Measurements from ENCODE around the gene FHOD1.
A peak's percentile ranks its signal among the peaks of the same experiment; 100 is the strongest.

The FHOD1 gene

DNA sequence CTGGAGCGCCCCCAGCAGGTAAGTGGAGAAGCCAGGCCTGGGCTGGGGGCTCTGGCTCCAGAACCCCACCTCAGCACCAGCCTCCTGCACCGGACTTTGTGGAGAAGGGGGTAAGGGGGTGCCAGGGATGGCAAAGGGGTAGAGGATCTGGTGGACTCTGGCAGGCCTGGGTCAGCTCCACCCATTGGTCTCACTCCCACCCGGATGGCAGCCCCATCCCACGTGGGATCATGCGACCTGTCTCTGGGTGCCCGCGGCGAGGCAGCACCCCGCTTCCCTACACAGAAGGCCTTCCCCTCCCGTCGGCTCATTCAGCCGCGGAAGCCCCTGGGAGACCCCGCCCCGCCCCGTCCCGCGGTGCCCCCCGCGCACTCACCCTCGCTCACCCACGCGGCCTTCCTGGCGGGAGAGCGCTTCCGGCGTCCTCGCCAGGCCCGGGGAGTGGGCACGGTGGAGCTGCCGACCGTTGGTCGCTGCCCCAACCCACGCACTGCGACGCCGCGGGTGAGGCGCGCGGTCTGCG lies 31.6 kb upstream of the FHOD1 start:
- no CpG with 5 or more reads among the region's 42 CpGs for WGBS, 2 donors (ENCODE audit: extremely low coverage in 2 of 2, insufficient read length in 2 of 2, insufficient replicate concordance in 1 of 2)
- Histone ChIP-seq H3K4me3 (ENCODE audit: low read length in 2 of 2) (peak overlapping the region; percentile 23 to 76), H2AK5ac (ENCODE audit: low read depth, low read length) (no peak overlapping the region), H3K4me2 (ENCODE audit: insufficient read depth, low read length, poor library complexity, severe bottlenecking) (peak overlapping the region; percentile 54), H3K4ac (ENCODE audit: low read length) (no peak overlapping the region), H3K23ac (ENCODE audit: low read depth, low read length, poor library complexity) (peak overlapping the region; percentile 37), H3K14ac (ENCODE audit: low read length) (peak overlapping the region; percentile 98), H2BK5ac (ENCODE audit: low read length) (no peak overlapping the region), H3K9ac (ENCODE audit: low read depth, low read length, poor library complexity) (peak overlapping the region; percentile 75), H2BK120ac (ENCODE audit: low read depth, low read length) (no peak overlapping the region), H4K8ac (ENCODE audit: low read depth, low read length) (no peak overlapping the region), H3K27ac (replicated peaks; ENCODE audit: low read length) (no peak overlapping the region), H3K36me3 (replicated peaks in 1 of 2; ENCODE audit: control insufficient read depth in 2 of 2, insufficient read depth in 2 of 2, low read length in 2 of 2) (no peaks in the 10 kb centered on the region), H2AFZ (ENCODE audit: low read length) (peak overlapping the region; percentile 82), H3K18ac (ENCODE audit: low read length) (peak overlapping the region; percentile 94), H2BK12ac (ENCODE audit: low read length) (no peak overlapping the region), H3K9me3 (replicated peaks in 1 of 2; ENCODE audit: control insufficient read depth in 2 of 2, insufficient read depth in 1 of 2, low read depth in 1 of 2, low read length in 2 of 2) (no peaks in the 10 kb centered on the region), H3K79me1 (ENCODE audit: low read depth, low read length) (no peaks in the 10 kb centered on the region), H3K27me3 (ENCODE audit: control insufficient read depth in 3 of 3, insufficient read depth in 3 of 3, low read depth in 1 of 3, low read length in 3 of 3) (peaks cover 0 to 65% (median 11%) of the 10 kb centered on the region in 3 experiments), H4K91ac (ENCODE audit: low read depth, low read length, poor library complexity) (no peak overlapping the region), H3K4me1 (ENCODE audit: control insufficient read depth in 2 of 2, insufficient read depth in 1 of 2, low read depth in 1 of 2, low read length in 2 of 2) (no peaks in the 10 kb centered on the region), H2BK15ac (ENCODE audit: low read length) (peak overlapping the region; percentile 10)
- DNase-seq (ENCODE audit: low spot score) = no peak

- Histone ChIP-seq H2AFZ (ENCODE audit: low read length) (no peak overlapping the region), H3K27me3 (ENCODE audit: control insufficient read depth in 3 of 3, insufficient read depth in 3 of 3, low read depth in 1 of 3, low read length in 3 of 3) (peaks cover 0 to 60% (median 11%) of the 10 kb centered on the region in 3 experiments), H3K4me3 (ENCODE audit: low read length in 2 of 2) (no peak overlapping the region), H3K36me3 (replicated peaks in 1 of 2; ENCODE audit: control insufficient read depth in 2 of 2, insufficient read depth in 2 of 2, low read length in 2 of 2) (no peaks in the 10 kb centered on the region), H3K4me1 (ENCODE audit: control insufficient read depth in 2 of 2, insufficient read depth in 1 of 2, low read depth in 1 of 2, low read length in 2 of 2) (no peaks in the 10 kb centered on the region), H4K8ac (ENCODE audit: low read depth, low read length) (no peak overlapping the region), H3K9ac (ENCODE audit: low read depth, low read length, poor library complexity) (no peak overlapping the region), H3K18ac (ENCODE audit: low read length) (no peak overlapping the region), H3K23ac (ENCODE audit: low read depth, low read length, poor library complexity) (no peak overlapping the region), H2BK15ac (ENCODE audit: low read length) (no peak overlapping the region), H3K4ac (ENCODE audit: low read length) (no peak overlapping the region), H4K91ac (ENCODE audit: low read depth, low read length, poor library complexity) (no peak overlapping the region), H3K4me2 (ENCODE audit: insufficient read depth, low read length, poor library complexity, severe bottlenecking) (peak overlapping the region; percentile 54), H3K14ac (ENCODE audit: low read length) (no peak overlapping the region), H3K9me3 (replicated peaks in 1 of 2; ENCODE audit: control insufficient read depth in 2 of 2, insufficient read depth in 1 of 2, low read depth in 1 of 2, low read length in 2 of 2) (no peaks in the 10 kb centered on the region), H3K27ac (replicated peaks; ENCODE audit: low read length) (no peak overlapping the region), H2BK5ac (ENCODE audit: low read length) (no peak overlapping the region), H2BK120ac (ENCODE audit: low read depth, low read length) (no peak overlapping the region), H2AK5ac (ENCODE audit: low read depth, low read length) (peak overlapping the region; percentile 12), H3K79me1 (ENCODE audit: low read depth, low read length) (no peaks in the 10 kb centered on the region), H2BK12ac (ENCODE audit: low read length) (no peak overlapping the region)
- no peak for DNase-seq (ENCODE audit: low spot score)
- no CpG with 5 or more reads among the region's 13 CpGs for WGBS, 2 donors (ENCODE audit: extremely low coverage in 2 of 2, insufficient read length in 2 of 2, insufficient replicate concordance in 1 of 2)
Measured at GRCh38 chr16:67277999-67278772, 30.9 kb upstream of the FHOD1 start.

DNA sequence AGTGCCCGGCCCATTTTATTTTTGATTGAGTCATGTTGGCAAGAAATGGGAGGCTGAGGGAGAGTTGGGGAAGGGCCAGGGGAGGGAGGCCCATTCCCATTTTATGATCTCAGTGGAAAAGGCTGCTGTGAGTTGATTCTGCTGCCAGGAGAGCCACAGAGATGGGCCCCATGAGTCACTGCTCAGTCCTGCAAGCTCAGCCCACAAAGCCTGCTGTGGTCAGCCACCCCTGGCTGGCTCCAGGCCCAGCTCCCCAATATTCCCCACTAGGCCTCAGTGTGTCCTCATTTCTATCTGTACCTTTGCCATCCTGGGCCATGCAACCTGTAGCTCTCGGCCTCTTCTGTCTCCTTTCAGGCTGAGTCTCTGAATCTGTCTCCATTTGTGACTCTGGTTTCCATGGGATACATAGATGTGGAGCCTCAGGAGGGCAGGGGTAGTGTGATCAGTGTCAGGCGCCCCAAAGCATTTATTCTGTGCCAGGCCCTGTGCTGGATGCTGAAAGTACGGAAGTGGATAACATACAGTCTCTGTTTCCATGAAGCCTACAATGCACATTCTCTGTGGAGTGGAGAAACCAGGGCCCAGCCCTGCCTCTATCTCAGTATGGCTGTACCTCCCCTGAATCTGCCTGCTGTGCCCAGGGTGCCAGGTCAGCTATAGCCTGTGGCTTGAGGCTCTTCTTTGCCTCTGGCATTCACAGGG lies 30.2 kb upstream of the FHOD1 start:
- peak overlapping the region; percentile 12 for H2AK5ac ChIP-seq (ENCODE audit: low read depth, low read length)
- no peak overlapping the region for H3K4ac ChIP-seq (ENCODE audit: low read length)
- H3K27ac ChIP-seq (replicated peaks; ENCODE audit: low read length) = no peak overlapping the region
- H3K14ac ChIP-seq (ENCODE audit: low read length) = no peak overlapping the region
- H2BK12ac ChIP-seq (ENCODE audit: low read length) = no peak overlapping the region
- H3K4me2 ChIP-seq (ENCODE audit: insufficient read depth, low read length, poor library complexity, severe bottlenecking) = no peak overlapping the region
- no peak overlapping the region for H3K9ac ChIP-seq (ENCODE audit: low read depth, low read length, poor library complexity)
- H3K9me3 ChIP-seq (replicated peaks in 1 of 2; ENCODE audit: control insufficient read depth in 2 of 2, insufficient read depth in 1 of 2, low read depth in 1 of 2, low read length in 2 of 2) = no peaks in the 10 kb centered on the region
- no peaks in the 10 kb centered on the region for H3K36me3 ChIP-seq (replicated peaks in 1 of 2; ENCODE audit: control insufficient read depth in 2 of 2, insufficient read depth in 2 of 2, low read length in 2 of 2)
- no peaks in the 10 kb centered on the region for H3K4me1 ChIP-seq (ENCODE audit: control insufficient read depth in 2 of 2, insufficient read depth in 1 of 2, low read depth in 1 of 2, low read length in 2 of 2)
- no peak overlapping the region for H4K8ac ChIP-seq (ENCODE audit: low read depth, low read length)
- H2BK5ac ChIP-seq (ENCODE audit: low read length) = no peak overlapping the region
- no peak overlapping the region for H3K23ac ChIP-seq (ENCODE audit: low read depth, low read length, poor library complexity)
- peaks cover 0 to 53% (median 11%) of the 10 kb centered on the region in 3 experiments for H3K27me3 ChIP-seq (ENCODE audit: control insufficient read depth in 3 of 3, insufficient read depth in 3 of 3, low read depth in 1 of 3, low read length in 3 of 3)
- H2BK15ac ChIP-seq (ENCODE audit: low read length) = no peak overlapping the region
- H4K91ac ChIP-seq (ENCODE audit: low read depth, low read length, poor library complexity) = no peak overlapping the region
- no peak overlapping the region for H3K18ac ChIP-seq (ENCODE audit: low read length)
- no peak overlapping the region for H2BK120ac ChIP-seq (ENCODE audit: low read depth, low read length)
- no peak for DNase-seq (ENCODE audit: low spot score)
- H3K4me3 ChIP-seq (ENCODE audit: low read length in 2 of 2) = no peak overlapping the region
- no CpG with 5 or more reads among the region's 4 CpGs for WGBS, 2 donors (ENCODE audit: extremely low coverage in 2 of 2, insufficient read length in 2 of 2, insufficient replicate concordance in 1 of 2)
- no peaks in the 10 kb centered on the region for H3K79me1 ChIP-seq (ENCODE audit: low read depth, low read length)
- no peak overlapping the region for H2AFZ ChIP-seq (ENCODE audit: low read length)

DNA sequence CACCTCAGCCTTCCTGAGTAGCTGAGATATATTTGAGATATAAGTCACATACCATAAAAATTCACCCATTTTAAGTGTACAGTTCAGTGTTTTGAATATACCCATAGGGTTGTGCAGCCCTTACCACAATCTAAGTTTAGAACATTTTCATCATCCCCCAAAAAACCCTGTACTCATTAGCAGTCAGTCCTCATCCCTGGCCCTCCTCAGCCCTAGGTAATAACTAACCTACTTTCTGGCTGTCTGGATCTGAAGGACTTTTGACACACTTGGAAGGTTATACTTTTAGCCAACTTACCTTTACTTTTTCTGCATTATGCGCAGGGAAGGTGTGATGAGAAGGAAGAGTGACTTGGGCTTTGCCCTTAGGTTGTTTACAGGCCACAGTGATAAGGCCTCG lies 28.0 kb upstream of the FHOD1 start:
- Histone ChIP-seq H3K27ac (replicated peaks; ENCODE audit: low read length) (no peak overlapping the region), H3K23ac (ENCODE audit: low read depth, low read length, poor library complexity) (no peak overlapping the region), H2BK15ac (ENCODE audit: low read length) (no peak overlapping the region), H2BK120ac (ENCODE audit: low read depth, low read length) (no peak overlapping the region), H2AK5ac (ENCODE audit: low read depth, low read length) (no peak overlapping the region), H3K4me3 (ENCODE audit: low read length in 2 of 2) (no peak overlapping the region), H3K18ac (ENCODE audit: low read length) (no peak overlapping the region), H3K36me3 (replicated peaks in 1 of 2; ENCODE audit: control insufficient read depth in 2 of 2, insufficient read depth in 2 of 2, low read length in 2 of 2) (no peaks in the 10 kb centered on the region), H3K14ac (ENCODE audit: low read length) (no peak overlapping the region), H4K91ac (ENCODE audit: low read depth, low read length, poor library complexity) (no peak overlapping the region), H3K9ac (ENCODE audit: low read depth, low read length, poor library complexity) (no peak overlapping the region), H3K4me1 (ENCODE audit: control insufficient read depth in 2 of 2, insufficient read depth in 1 of 2, low read depth in 1 of 2, low read length in 2 of 2) (no peaks in the 10 kb centered on the region), H3K4me2 (ENCODE audit: insufficient read depth, low read length, poor library complexity, severe bottlenecking) (no peak overlapping the region), H3K9me3 (replicated peaks in 1 of 2; ENCODE audit: control insufficient read depth in 2 of 2, insufficient read depth in 1 of 2, low read depth in 1 of 2, low read length in 2 of 2) (no peaks in the 10 kb centered on the region), H2AFZ (ENCODE audit: low read length) (no peak overlapping the region), H2BK12ac (ENCODE audit: low read length) (no peak overlapping the region), H2BK5ac (ENCODE audit: low read length) (no peak overlapping the region), H3K79me1 (ENCODE audit: low read depth, low read length) (peaks cover 2% of the 10 kb centered on the region), H3K4ac (ENCODE audit: low read length) (no peak overlapping the region), H4K8ac (ENCODE audit: low read depth, low read length) (no peak overlapping the region), H3K27me3 (ENCODE audit: control insufficient read depth in 3 of 3, insufficient read depth in 3 of 3, low read depth in 1 of 3, low read length in 3 of 3) (peaks cover 0 to 33% (median 11%) of the 10 kb centered on the region in 3 experiments)
- no peak for DNase-seq (ENCODE audit: low spot score)
- no CpG with 5 or more reads among the region's 2 CpGs for WGBS, 2 donors (ENCODE audit: extremely low coverage in 2 of 2, insufficient read length in 2 of 2, insufficient replicate concordance in 1 of 2)

All from neuronal stem cell (in vitro differentiated cells).